Measurements from ENCODE around the gene ARHGAP26.
"Not testable (repeated sequence)": the region's sequence is repeated elsewhere in the genome, so short reads cannot be mapped to it uniquely, and the experiment has no call there.

The ARHGAP26 gene

DNA sequence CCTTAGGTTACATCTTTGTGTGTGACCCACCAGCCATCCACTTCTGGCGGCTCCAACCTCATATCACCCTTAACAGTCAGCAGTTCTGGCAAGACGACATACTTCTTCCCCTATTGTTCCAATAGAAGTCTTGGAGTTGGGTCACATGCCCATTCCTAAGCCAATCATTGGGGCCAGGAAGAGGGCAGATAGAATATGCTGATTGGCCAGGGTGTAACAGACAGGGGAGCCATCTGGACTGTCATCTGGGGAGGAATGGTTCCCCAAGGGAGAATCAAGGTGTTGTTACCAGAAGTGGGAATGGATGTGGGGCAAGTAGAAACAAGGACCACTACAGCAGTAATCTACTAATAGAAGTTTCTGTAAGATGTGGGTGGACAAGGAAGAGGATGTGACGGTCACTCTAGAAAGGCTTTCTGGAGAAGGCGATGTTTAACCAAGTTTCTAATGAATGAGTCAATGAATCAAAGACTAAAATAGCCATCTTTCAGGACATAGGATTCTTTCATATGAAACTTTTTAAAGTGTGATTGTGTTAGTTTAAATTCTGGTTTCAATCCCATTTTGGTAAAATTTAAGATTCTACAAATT lies 200.4 kb downstream of the ARHGAP26 start:
- no peak for DNase-seq

DNA sequence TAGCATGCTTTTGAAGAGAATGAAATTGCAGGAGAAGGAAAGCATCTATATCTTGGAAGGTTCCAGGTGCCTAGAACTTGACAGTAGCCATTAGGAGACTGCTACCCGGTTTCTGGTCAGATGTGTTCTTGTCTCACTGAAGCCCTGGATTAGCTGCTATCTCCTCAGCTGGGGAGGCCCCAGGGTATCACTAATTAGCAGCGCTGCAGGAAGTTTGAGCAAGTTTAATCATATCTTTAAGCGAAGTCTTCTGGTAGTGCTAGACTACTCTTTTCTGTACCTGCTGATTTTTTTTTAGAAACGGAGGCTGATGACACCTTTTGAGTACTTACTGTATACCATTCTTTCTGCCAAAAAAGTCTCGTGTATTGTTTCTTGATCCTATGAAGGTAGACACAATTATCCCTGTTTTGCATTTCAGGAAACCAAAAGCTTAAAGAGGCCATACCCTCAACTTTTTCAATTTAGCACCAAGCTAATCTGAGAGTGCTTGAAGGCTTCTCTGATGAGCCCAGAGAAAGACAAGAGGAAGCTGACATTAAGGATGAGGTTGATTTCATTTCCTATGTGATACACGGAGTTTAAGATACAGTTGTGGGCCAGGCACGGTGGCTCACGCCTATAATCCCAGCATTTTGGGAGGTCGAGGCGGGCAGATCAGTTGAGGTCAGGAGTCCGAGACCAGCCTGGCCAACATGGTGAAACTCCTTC lies 201.3 kb downstream of the ARHGAP26 start:
- DNase-seq, result no peak

DNA sequence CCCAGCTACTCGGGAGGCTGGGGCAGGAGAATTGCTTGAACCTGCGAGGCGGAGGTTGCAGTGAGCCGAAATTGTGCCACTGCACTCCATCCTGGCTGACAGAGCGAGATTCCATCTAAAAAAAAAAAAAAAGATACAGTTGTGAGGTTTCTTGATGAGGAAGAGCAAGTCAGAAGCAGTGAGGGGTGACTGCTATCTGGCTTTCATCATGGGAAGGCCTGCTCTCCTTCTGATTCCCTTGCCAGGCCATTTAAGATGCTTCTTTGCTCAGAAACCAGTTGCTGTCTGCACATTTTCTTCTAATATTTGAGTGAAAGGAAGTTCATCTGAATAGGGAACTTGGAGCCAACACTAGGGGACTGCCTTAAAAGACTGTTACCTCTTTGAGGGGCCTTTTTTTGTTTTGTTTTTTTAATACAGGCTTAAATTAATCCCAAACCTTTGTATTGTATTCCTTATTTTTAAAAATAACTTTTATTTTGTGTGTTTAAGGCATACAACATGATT lies 201.9 kb downstream of the ARHGAP26 start:
- DNase-seq, result no peak

DNA sequence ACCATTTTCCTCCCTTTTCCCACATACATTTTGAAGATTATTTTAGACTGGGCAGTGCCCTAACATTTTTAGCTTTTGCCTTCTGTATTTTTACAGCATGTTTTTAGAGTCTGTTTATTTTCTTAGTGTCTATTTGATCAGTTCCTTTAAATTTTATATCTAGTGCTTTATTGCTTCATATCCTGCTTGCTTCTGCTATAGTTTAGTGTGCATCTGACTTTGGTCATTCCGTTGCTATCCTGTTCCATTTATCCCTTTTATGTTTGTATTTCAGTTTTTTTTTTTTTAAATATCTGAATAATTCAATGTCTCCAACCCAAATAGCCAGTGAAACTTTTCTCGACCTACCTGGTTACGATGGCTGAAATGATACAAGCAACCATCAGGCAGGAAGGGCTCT lies 203.8 kb downstream of the ARHGAP26 start:
- no peak for DNase-seq

GRCh38 chr5:142974409-142974808 lies 204.2 kb downstream of the ARHGAP26 start:
- DNase-seq, result no peak

GRCh38 chr5:142976861-142977260 lies 206.7 kb downstream of the ARHGAP26 start:
- DNase-seq, result no peak

DNA sequence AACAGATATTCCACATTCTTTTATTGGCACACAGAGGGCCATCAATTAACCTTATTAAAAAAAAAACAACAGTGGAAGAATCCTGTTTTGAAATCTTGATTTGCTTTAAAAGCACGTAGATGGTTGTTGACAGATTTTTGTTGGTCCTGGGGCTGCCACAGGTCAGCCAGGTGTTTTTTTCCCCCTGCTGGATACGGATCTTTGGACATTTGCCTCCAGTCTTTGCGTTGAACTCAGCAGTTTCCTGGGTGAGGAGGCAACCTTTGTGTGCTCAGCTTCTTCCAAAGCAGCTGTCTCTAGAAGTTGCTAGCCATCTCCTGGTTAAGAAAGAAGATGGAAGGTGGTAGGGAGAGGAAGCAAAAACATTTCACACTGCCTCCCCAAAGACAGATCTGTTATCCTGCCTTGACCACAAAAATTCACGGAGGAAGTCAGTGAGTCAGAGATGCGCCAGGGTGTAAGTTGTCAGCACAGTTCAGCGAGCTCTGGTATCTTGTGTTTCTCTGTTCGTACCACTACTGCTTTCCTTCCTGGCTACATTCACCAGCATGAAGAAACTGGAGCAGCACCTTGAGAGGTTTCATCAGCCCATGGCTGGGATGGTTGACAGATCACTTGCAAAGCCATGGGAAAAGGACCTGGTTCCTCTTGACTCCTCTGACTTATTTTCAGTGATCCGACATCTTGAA lies 207.3 kb downstream of the ARHGAP26 start:
- no peak for DNase-seq

DNA sequence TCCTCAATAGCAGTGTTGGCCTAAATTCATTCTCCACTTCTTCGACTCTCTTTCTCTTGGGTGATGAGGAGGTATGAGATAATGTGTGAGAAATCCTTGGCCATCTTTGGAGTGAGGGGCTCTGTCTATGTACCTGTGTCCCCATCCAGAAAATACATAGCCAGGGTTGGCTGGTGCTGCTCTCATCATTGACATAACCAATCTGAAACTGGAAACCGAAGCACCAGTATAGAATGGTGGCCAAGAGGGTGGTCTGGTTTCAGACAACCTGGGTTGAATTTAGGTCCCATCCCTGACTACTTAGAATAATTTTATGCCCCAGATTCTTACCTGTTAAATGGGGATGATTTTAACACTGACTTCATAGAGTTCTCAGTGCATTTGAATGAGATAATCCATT lies 208.1 kb downstream of the ARHGAP26 start:
- no peak for DNase-seq

GRCh38 chr5:142978726-142979125 lies 208.5 kb downstream of the ARHGAP26 start:
- no peak for DNase-seq

DNA sequence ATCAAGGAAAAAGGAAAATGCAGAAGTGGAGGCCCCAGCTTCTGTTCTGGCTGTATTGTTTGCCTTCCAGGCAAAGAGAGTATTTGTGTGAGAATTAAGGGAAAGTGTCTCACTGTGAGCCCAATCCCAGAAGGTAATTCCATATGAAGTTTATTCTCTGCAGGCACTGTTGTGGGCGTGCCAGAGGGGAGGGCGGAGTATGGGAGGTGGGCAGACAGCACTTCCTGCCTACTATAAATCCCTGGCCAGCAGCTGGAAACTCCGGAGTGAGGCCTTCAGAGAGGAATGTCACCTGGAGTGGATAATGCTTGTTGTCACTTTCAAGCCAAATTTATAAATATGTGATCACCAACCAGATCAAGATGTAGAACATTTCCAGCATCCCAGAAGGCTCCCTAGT lies 209.5 kb downstream of the ARHGAP26 start:
- DNase-seq, result peak; percentile 24

- DNase-seq, result no peak
These were observed 211.3 kb downstream of the ARHGAP26 start for GRCh38 chr5:142981475-142981874.

- DNase-seq, result peak; percentile 88
These were observed 212.0 kb downstream of the ARHGAP26 start for GRCh38 chr5:142981886-142982820.

- no peak for DNase-seq
These were observed 212.6 kb downstream of the ARHGAP26 start for GRCh38 chr5:142982821-142983200.

DNA sequence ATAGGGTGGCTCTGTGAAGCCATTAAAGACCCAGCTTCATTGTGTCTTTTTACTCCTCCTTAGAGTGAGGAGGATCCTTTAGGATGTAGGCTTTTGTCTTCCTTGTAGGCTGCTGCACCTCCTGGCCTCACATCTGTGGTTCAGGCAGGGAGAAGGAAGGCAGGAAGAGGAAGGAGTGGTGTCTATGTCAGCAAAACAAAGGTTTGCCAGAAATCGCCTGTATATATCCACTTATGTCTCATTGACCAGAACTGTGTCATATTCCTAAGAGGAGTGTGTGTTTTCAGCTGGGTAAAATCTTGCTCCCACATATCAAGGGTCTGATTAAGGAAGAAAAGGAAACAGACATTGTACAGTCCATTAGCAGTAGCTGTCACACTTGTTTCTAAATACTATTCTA lies 213.8 kb downstream of the ARHGAP26 start:
- DNase-seq, result no peak

DNA sequence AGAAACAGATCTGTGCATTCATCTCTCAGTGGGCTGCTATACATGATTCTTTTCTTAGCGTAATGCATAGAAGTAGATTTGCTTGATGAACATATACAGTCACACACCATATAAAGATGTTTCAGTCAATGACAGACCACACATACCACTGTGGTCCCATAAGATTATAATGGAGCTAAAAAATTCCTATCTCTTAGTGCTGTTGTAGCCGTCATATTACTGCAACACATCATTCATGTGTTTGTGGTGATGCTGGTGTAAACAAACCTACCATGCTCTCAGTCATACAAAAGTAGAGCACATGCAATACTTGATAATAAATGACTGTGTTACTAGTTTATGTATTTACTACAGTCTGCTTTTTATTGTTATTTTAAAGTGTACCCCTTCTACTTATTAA lies 214.3 kb downstream of the ARHGAP26 start:
- no peak for DNase-seq

- DNase-seq, result not testable (repeated sequence)
These were observed 219.1 kb downstream of the ARHGAP26 start for GRCh38 chr5:142989270-142989669.

- DNase-seq, result not testable (repeated sequence)
These were observed 219.9 kb downstream of the ARHGAP26 start for GRCh38 chr5:142990073-142990472.

GRCh38 chr5:142994218-142994617 lies 224.0 kb downstream of the ARHGAP26 start:
- no peak for DNase-seq

- DNase-seq, result not testable (repeated sequence)
These were observed 225.4 kb downstream of the ARHGAP26 start for GRCh38 chr5:142995621-142996020.

- DNase-seq, result no peak
These were observed 227.4 kb downstream of the ARHGAP26 start for GRCh38 chr5:142997591-142997990.

DNA sequence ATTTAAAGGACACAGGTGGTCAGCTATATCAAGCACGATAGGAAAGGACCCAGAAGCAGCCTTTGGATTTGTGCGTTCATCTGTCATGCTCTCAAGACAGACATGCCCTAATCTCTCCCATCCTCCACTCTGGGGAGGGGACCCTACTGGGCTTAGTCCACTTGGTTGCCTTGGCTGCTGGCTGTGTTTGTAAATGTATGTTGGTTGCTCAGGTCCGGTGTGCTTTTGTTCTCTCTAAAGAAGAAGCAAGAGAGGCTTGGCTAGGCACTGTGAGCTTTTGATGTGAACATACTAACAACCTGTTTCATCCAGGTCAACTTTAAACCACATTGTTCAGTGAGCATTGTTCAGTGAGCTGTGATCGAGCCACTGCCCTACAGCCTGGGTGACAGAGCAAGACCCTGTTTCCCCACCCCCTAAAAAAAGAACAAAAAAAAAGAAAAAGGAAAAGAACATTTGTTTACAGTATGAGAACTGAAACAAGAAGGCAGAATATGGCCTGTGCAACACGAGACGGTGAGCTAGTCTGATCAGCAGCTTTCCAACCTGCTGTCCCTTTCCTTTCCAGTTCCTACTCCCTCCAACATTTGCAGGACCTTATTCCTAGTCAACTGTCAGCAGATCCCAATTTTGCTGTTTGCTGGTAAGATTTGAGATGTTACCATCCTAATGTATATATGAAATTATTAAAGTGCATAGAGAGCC lies 228.3 kb downstream of the ARHGAP26 start:
- DNase-seq, result peak; percentile 75

- DNase-seq, result not testable (repeated sequence)
These were observed 230.4 kb downstream of the ARHGAP26 start for GRCh38 chr5:143000551-143000950.
